NCI-H2081 treated with DMSO at 0.1 percent for 48 hours (cell line): ENCODE data around the gene TBK1.

Experiments
- DNase-seq: peaks from one replicate; lab custom pipeline; 2025; lab: John Stamatoyannopoulos, UW

Gene TBK1

DNA sequence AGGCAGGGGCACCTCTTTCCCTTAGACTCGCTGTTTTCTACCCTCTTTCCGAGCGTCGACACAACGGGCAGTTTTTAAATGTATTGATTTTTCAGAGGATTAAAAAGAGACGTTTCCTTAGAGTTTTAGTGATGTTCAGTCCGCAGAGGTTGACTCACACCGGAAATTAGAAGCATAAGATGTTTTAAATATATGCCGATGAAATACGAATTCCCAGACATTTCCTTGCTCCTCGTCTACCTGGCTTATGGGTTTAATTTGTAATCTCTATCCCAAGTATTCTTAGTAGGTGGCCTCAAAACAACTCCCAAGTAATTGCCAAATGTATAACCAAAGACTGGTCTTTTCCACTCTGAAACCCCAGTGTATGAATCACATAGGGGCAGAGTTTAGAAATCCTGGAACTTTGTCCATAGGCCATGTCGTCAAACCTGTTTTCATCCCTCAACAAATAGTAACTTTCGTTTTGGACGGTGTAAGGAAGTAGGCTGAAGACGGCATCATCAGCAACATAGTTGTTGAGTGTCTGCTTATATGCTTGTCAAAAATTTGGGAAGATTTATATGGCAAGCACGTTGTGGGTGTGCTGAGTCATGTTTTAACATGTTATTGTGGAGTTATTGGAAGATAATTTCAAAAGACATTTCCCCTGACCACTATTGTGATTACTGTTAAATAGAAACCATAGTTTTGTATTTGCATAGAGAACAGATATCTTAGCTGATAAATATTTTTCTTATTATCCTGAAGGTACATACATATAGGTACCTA is 824 bp downstream of the TBK1 start:
- no peak for DNase-seq

DNA sequence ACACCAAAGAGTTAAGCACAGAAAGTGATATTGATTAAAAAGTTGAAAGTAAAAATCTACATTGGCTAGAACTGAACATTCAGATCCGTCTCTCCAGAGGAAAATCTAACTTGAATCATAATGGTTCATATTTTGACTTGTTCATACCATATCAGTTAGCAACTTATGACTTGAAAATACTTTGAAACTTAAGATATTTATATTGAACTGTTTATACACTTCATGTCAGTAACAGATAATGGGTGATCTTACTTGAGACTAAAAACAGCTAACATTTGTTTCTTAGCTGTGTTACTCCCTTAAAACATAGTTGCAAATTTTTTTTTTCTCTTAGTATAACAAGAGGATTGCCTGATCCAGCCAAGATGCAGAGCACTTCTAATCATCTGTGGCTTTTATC is 3.6 kb downstream of the TBK1 start:
- DNase-seq = no peak

DNA sequence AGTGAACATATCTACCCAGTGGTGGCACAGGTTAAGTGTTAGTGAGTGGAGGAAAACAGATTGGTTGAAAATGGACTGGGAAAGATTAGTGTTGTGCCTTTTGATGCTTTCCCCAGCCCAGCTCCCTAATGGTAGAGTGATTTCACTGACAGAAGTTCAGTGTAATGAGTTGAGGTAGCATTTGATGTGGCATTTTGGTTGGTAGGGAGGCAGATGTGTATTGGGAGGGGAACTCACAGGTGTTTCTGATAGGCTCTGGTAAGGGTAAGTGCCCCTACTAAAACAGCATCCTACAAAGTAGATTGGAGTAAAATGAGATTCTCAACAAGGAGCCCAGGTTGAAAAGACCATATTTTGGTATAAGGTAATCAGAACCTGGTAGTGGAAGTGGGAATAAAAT is 4.2 kb downstream of the TBK1 start:
- no peak for DNase-seq

DNA sequence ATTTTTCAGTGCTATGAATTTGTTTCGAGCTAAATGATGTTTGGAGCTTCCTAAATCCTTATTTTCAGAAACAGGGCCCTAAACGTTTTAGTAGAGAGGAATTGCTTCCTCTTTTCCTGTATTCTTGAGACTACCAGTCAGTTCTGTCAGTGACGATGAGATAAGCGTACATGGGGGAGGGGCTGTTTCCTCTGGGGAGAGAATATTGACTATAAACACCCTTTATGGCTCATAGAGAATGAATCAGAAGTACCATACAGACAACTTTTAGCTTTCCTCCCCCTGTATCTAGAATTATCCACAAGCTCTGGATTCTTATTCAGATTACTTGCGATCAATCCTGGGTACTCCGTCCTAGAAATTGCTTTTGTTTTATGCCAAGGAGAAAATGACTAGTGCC is 5.1 kb downstream of the TBK1 start:
- DNase-seq = no peak

DNA sequence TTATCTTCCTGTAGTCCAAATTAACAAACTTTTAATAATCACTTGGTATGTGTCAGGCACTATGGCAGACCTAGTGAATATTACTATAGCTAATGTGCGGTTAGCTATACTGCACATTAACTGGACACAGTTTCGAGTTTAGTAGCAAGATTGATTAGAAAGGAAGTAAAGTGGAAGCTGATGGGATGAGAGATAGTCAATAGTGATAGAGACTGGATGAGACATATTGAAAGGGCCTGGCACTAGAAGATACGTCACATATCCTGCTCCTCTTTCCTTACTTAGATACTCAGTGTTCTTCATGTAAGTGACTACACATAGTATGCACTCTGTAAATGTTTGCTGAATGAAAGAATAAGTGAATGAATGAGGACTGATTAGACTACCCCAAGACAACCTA is 5.5 kb downstream of the TBK1 start:
- no peak for DNase-seq

DNA sequence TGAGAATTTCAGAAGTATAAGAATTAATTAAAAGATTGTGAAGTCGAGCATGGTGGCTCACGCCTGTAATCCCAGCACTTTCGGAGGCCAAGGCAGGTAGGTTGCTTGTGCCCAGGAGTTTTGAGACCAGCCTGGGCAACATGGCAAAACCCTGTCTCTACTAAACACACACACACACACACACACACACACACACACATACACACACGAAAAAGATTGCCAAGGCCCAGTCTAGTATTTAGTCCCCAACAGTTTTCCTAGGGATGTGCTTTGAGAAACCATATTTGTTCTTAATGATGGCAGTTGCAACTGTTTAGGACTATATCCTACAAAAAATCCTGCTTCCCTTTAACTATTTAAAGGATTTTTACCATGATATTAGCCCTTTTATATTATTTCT is 6.0 kb downstream of the TBK1 start:
- no peak for DNase-seq

DNA sequence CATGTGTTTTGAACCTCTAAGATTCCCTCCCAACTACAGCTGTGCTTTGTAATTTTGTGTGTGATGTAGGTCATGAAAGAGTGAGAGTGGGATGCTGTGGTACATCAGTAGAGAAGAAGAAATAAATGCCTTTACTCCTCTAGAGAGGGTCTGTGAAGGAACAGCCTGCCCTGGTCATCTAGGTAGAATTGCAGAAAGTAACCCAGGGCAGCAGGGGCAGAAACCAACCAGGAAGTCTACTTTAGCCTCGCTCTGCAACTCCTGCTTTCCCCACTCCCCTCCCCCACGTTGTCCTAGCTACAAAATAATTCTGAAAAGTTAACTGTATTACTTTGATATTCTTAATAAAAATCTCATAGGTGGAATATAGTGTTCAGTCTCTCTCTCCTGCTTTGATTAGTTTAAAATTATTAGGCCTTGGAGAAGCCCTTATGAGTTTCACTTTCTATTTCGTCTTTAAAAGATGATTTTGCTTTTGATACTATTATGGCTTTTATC is 7.5 kb downstream of the TBK1 start:
- no peak for DNase-seq

DNA sequence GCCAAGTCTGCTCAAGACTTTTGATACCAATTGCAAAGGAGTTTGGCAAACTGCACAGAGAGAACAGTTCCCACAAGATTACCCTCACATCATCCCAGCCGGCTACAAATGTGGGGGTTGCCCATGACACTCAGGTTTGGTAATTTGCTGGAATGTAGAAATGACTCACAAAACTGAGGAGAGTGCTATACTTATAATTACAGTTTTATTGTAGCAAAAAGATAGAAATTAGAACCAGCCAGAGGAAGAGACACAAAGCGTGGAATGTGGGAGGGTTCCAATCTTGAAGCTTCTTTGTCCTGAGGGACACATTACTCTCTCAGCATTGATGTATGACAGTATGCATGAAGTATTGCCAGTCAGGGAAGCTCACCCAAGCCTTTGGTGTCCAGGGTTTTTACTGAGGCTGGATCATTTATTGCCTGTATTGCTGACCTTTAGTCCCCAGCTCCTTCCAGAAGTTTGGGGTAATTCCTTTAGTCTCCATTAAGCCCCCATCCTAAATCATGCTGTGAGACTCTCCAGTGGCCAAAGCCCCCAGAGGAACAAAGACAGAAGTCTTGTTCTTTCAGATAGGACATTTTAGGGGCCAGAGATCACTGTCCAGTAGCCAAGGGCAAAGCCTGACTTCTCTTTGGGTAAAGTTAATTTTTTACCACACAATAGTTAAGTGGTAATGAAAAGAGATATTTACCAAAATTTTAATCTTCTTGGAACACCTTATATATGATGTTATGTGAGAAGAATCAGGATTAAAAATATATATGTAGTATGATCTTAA is 9.9 kb downstream of the TBK1 start:
- DNase-seq = no peak

DNA sequence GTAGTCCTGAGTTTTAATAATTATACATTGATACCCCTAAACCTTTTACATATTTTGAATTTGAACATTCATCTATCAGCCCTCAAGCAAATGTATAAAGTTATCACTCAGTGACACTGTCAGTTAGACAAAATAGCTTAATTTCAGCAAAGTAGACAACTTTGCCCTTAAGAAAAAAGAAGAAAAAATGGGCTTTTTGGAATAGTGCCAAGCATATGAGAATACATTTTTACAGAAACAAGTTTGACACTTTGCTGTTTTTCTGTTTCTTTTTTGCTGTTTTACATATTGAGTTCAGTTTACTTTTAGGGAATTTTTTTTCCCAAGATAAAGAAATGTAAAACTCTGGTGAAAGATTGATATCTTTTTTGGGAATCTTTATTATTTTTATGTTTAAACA is 14.3 kb downstream of the TBK1 start:
- DNase-seq = no peak

DNA sequence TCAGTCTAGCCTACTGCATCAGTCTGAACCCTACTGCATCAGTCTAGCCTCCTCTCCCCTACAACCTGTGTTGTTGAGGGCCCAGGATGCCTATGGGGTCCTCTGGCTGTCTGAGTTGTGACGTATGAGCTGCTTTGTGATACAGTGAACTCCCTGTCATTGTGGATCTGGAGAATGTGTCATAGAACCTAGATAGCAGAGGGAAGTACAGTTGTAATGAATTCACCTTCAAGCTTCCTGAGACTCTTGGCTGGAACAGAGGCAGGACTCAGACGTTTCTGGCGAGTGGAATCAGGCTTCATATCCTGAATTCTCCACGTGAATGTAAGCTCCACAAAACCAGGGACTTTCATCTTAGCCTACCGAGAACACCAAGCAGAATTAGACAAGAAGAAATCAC is 17.0 kb downstream of the TBK1 start:
- DNase-seq = no peak

DNA sequence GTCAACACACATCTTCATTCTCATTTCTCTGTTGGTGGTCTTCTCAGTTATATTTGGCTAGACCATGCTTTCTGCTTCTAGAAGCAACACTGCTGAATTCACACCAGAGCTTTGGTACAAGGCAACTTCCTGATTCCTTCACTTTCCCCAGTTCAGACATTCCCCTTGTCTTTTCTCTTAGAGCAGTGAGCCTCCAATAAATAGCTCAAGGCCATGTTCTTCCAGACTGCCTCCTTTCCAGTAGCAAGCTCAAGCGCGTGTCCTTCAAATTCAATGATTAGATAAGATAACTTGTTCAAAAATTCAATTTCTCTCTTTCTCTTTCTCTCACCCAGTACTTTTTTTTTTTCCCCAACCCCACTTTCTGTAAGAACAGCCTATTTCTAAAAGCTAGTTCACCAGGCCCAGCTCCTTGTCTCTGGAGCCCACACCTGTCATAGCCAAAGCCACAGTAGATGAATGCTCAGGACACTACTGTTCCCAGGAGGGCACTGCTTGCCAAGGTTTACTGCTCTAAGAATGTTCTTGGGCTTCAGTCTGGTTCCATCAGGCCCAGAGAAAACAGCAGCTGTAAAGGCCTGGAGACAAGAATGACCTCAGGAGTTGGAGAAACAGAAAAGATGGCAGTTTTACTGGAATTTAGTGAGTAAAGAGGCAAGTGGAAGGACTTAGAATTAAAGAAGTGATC is 17.7 kb downstream of the TBK1 start:
- no peak for DNase-seq

DNA sequence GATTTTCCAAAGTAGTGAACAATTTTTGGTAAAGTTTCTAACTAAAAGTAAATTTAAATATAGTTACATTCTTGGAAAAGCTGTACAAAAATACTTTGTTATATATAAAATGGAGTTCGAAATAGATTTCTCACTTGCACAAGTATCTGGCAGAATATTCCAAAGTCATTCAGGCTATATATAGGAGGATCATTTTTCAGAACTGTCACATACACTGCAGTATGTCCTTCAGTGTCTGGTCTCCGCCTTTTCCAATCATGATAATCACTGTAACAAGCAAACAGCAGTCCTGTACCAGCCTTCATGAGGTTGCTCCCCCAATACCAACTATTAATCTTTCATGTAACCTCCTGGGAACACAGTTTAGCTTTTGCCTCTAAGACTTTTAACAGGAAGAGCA is 18.6 kb downstream of the TBK1 start:
- no peak for DNase-seq

DNA sequence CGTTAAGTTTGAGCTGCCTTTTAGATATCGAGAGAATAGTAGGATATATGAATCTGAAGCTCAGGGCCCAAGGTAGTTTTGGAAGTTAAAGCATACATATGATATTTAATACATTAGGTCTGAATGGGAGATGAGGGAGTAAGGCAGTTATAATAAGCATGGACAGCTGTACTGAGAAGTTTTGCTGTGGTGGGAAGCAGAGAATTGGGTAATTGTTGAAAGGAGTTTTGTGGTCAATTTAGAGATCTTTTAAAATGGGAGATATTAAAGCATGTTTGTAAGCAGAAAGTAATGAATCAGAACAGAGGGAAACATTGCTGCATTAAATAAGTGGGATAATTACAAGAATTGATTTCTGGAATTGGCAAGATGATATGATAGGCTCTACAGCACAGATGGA is 21.3 kb downstream of the TBK1 start:
- no peak for DNase-seq

DNA sequence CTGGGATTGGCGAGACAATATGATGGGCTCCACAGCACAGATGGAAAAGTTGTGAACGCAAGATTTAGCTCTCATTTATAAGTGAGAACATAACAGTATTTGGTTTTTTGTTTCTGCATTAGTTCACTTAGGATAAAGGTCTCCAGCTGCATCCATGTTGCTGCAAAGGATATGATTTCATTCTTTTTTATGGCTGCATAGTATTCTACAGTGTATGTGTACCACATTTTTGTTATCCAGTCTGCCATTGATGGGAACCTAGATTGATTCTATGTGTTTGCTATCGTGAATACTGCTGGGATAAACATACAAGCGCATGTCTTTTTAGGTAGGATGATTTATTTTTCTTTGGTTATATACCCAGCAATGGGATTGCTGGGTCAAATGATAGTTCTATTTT is 23.6 kb downstream of the TBK1 start:
- DNase-seq = no peak

DNA sequence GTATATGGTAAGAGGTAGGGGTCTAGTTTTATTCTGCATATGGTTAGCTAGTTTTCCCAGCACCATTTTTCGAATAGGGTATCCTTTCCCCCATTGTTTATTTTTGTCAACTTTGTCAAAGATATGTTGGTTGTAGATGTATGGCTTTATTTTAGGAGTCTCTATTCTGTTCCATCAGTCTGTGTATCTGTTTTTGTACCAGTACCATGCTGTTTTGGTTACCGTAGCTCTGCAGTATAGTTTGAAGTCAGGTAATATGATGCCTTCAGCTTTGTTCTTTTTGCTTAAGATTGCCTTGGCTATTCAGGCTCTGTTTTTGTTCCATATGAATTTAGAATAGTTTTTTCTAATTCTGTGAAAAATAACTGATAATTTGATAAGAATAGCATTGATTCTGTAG is 24.9 kb downstream of the TBK1 start:
- no peak for DNase-seq

DNA sequence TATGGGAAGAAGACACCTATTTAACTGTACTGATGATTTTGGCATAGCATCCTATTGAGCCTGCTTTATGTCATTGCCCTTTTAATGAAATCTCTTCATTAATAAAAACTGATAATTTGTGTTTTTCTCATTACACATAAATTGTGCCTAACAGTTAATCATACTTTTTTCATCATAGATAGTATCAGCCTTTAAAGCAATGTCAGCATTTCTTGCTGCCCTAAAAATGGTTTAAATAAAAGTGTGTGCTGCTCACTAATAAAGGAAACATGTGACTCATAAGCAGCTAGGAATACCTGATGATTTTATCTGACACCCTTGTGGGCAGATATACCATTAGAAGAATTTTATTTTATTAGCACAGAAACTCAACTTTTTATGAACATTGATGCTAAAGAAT is 26.7 kb downstream of the TBK1 start:
- no peak for DNase-seq

DNA sequence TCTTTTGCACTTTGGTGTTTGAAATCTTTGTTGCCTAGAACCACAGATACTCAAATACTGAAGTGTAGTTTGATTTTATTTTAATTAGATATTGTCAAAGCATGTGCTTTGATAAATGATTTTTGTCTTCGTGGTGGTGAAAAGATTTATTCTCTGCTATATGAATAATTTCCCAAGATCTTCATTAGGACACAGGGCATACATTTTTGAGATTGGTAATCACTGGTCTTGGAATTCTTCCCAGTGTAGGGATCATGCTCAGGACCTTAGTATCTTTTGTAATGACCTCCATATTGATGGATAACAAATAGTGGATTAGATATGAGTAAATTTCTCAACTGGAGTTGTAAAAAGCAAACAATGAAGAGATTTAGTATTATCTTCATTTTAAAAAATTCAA is 28.2 kb downstream of the TBK1 start:
- no peak for DNase-seq

DNA sequence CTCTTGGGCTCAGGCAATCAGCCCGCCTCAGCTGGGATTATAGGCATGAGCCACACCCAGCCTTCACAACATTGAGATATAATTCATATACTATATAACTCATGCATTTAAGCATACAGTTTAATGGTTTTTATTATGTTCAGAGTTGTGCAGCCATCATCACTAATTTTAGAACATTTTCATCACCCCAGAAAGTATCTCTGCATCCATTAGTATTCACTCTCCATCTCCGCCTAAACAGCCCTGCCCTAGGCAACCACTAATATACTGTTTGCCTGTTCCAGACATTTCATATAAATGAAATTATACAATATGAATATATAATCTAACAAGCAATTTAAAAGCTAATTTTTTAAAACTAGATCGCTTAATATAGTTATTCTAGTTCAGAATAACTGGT is 34.7 kb downstream of the TBK1 start:
- DNase-seq = no peak

DNA sequence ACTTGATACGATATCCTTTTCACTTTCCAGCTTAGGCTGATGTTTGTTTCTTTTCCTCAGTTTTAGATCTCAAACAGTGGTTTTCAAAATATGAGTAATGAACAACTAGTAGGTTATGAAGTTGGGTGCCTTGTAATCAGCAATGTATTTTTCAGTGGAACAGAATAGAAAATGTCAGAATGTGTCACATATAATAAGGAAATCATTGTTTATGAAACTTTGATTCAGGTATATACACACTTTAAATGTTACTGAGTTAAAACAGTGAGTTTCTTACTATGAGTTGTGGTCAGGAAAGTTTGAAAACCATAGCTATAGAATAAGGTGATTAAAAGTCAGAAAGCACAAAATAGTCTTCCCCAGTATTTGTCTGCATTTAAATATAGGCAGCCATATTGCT is 39.8 kb downstream of the TBK1 start:
- DNase-seq = no peak

DNA sequence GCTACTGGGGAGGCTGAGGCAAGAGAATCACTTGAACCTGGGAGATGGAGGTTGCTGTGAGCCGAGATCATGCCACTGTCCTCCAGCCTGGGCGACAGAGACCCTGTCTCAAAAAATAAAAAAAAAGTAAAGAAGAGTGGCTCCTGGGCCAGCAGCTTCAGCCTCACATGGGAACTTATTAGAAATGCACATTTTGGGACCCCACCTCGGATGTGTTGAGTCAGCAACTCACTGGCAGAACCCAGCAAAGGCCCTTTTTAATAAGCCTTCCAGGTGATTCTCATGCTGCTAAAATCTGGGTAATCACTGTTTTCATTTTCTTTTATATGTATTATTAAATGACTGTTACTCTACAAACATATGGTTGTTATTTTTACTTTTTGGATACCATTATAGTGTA is 41.6 kb downstream of the TBK1 start:
- DNase-seq = no peak

DNA sequence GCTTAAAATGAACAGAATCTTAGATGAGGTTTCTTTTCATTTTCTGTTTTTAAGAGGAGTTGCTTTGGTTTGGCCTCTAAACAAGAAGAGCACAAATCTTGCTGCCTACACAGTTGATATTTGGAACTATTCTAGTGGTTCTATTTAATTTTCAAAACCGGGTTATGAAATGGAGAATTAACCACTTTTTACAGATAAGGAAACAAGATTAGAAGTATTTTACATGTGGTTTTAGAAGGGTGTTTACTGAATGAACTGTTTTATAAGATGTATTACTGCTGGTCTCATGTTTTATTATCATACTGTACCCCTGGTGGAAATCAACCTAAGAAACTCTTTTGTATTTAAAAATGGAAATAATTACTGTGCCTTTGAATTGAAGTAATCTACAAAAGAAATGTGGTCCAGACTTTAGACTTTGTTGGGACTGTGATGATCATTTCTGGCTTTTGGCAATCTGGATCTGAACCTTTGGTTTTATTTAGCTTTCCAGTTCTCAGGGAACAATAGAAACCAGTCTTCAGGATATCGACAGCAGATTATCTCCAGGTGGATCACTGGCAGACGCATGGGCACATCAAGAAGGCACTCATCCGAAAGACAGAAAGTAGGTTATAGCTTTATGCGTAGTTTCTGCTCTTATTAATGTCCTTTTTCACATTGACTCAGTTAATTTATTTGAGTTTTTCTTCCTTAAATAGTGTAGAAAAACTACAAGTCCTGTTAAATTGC is 43.2 kb downstream of the TBK1 start:
- no peak for DNase-seq

DNA sequence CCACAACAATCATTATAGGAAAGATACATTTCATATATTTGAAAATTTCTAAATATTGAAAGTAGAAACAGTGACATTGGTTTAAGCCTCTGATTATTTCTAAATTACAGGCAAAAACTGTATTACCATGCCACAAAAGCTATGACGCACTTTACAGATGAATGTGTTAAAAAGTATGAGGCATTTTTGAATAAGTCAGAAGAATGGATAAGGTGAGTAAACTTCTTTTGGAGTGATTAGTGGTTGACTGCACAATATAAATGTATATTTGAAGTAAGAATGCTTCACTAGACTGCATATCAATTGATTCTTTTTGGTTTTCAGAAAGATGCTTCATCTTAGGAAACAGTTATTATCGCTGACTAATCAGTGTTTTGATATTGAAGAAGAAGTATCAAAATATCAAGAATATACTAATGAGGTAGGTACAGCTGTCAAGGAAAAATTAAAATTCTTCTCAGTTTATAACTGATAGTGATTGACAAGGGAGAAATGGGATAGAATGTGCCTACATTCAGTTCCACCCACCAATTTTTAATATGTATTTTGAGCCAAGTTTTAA is 45.0 kb downstream of the TBK1 start:
- no peak for DNase-seq
